HepG2 (cell line): ENCODE results near the gene HTR1E. TPM values are rescaled to one million over a fixed set of nuclear protein-coding genes. Genes with fewer than 3 reads are reported as not detected.

Experiments
- ATAC-seq: fragments of 200-7000 bp; cut with Tn5 transposase; 3 replicates; pipeline ENCODE4 v1.9.1; 2020; ENCODE audit warnings: mild to moderate bottlenecking, moderate library complexity
- BruUV-seq: library from RNA; stranded (reverse); fragments of 400-500 nt; replicated peaks from 2 replicates; lab custom pipeline; 2021; lab: Mats Ljungman, UMichigan
- CTCF ChIA-PET: fragments of 300-600 bp; formaldehyde crosslinking; extraction: SDS; loops from one replicate; lab custom pipeline; 2021; ENCODE audit warnings: low total read pairs, inconsistent platforms, low intra/inter-chr PET ratio; lab: Yijun Ruan, JAX
- POLR2A ChIA-PET: fragments of 350-600 bp; sonication (Branson Sonifier 250); formaldehyde crosslinking; loops from one replicate; lab custom pipeline; 2020; ENCODE audit warnings: antibody characterized with exemption, inconsistent platforms; lab: Yijun Ruan, JAX
- DNase-seq: peaks from one replicate; pipeline ENCODE4 v3.0.0-alpha.2; 2015; ENCODE audit warnings: low spot score
- FAIRE-seq: peaks from 3 replicates; lab custom pipeline; 2011; peaks lifted over from hg19 to GRCh38; lab: Jason Lieb, UNC
- H2AFZ ChIP-seq: one replicate; pipeline ENCODE4 v1.6.1; 2011; ENCODE audit warnings: low read length, inconsistent platforms
- H3K27ac ChIP-seq: fragments of 300-600 bp; 3 replicates; pipeline ENCODE4 v1.8.0; 2011; ENCODE audit warnings: mixed run types, mild to moderate bottlenecking, mixed read lengths, low read length, inconsistent platforms; ENCODE audit not compliant: insufficient read depth; ENCODE audit errors: extremely low read length
- H3K27me3 ChIP-seq, 2 experiments: fragments of 200-600 bp in 1 of 2; 2 replicates in 1 of 2; 3 replicates in 1 of 2; pipeline versions ENCODE4 v1.6.0 to v1.8.0; 2011; ENCODE audit warnings: low read length in 2 of 2, mild to moderate bottlenecking in 2 of 2, moderate library complexity in 2 of 2, inconsistent platforms in 1 of 2; ENCODE audit not compliant: insufficient read depth in 2 of 2, control insufficient read depth in 1 of 2
- H3K36me3 ChIP-seq, 2 experiments: fragments of 200-600 bp in 1 of 2; replicated peaks in 1 of 2; 2 replicates in 1 of 2; 3 replicates in 1 of 2; pipeline versions ENCODE4 v1.5.1 to v1.8.0; 2011; ENCODE audit warnings: low read length in 2 of 2, inconsistent platforms in 1 of 2; ENCODE audit not compliant: insufficient read depth in 2 of 2, control insufficient read depth in 1 of 2
- H3K4me1 ChIP-seq: 2 replicates; pipeline ENCODE4 v1.5.1; 2012; ENCODE audit warnings: low read length, inconsistent platforms; ENCODE audit not compliant: insufficient read depth
- H3K4me2 ChIP-seq: 2 replicates; pipeline ENCODE4 v1.6.0; 2011; ENCODE audit warnings: low read depth, low read length, inconsistent platforms
- H3K4me3 ChIP-seq, 3 experiments: fragments of 200-600 bp in 1 of 3; sonication (generic), shearing (Covaris generic) in 1 of 3; replicated peaks in 1 of 3; 2 replicates each; pipeline ENCODE4 v1.5.1; 2011 to 2016; ENCODE audit warnings: low read length in 3 of 3, inconsistent platforms in 2 of 3, low read depth in 2 of 3, mild to moderate bottlenecking in 2 of 3, control low read depth in 1 of 3, mixed read lengths in 1 of 3; ENCODE audit not compliant: insufficient read depth in 1 of 3
- H3K79me2 ChIP-seq: one replicate; pipeline ENCODE4 v1.6.1; 2011; ENCODE audit warnings: low read length, inconsistent platforms; ENCODE audit not compliant: insufficient read depth
- H3K9ac ChIP-seq: 2 replicates; pipeline ENCODE4 v1.6.0; 2011; ENCODE audit warnings: mild to moderate bottlenecking, low read depth, low read length, inconsistent platforms; ENCODE audit not compliant: insufficient read depth
- H3K9me3 ChIP-seq: 2 replicates; pipeline ENCODE4 v1.5.1; 2012; ENCODE audit warnings: mild to moderate bottlenecking, low read length
- H4K20me1 ChIP-seq: 2 replicates; pipeline ENCODE4 v1.6.0; 2011; ENCODE audit warnings: inconsistent platforms, mild to moderate bottlenecking, low read length, moderate library complexity; ENCODE audit not compliant: insufficient read depth
- CEBPB ChIP-seq: IDR thresholded peaks from 2 replicates; pipeline ENCODE4 v1.6.1; 2011; ENCODE audit warnings: low read depth, low read length, improper control_type of control experiment, borderline replicate concordance
- DNMT1 ChIP-seq: sonication (generic); formaldehyde crosslinking; IDR thresholded peaks from 2 replicates; pipeline ENCODE4 v1.5.1; 2020; ENCODE audit warnings: mild to moderate bottlenecking, missing genetic modification reagents
- E2F5 ChIP-seq: sonication (generic); formaldehyde crosslinking; conservative IDR thresholded peaks from 2 replicates; pipeline ENCODE4 v1.4.0; 2020; ENCODE audit warnings: missing genetic modification reagents
- IKZF1 ChIP-seq: fragments of 450-650 bp; IDR thresholded peaks from 2 replicates; pipeline ENCODE4 v1.7.1; 2016
- ISX ChIP-seq: sonication (generic); formaldehyde crosslinking; conservative IDR thresholded peaks from 2 replicates; pipeline ENCODE4 v1.5.0; 2020; ENCODE audit warnings: missing genetic modification reagents
- KIAA2018 ChIP-seq: sonication (generic); formaldehyde crosslinking; IDR thresholded peaks from 2 replicates; pipeline ENCODE4 v1.5.0; 2020; ENCODE audit warnings: mild to moderate bottlenecking, missing genetic modification reagents, borderline replicate concordance
- KMT2B ChIP-seq: IDR thresholded peaks from 2 replicates; pipeline ENCODE4 v1.6.1; 2016; ENCODE audit warnings: missing genetic modification reagents, missing compliant biosample characterization
- MIER2 ChIP-seq: IDR thresholded peaks from 2 replicates; pipeline ENCODE4 v1.6.1; 2016; ENCODE audit warnings: missing biosample characterization, missing genetic modification reagents
- ONECUT2 ChIP-seq: sonication (generic); formaldehyde crosslinking; IDR thresholded peaks from 2 replicates; pipeline ENCODE4 v1.4.0; 2020; ENCODE audit warnings: missing genetic modification reagents
- POLR2AphosphoS2 ChIP-seq: IDR thresholded peaks from 2 replicates; pipeline ENCODE4 v1.6.1; 2011; ENCODE audit warnings: low read depth, low read length, improper control_type of control experiment
- SIX1 ChIP-seq: sonication (generic); formaldehyde crosslinking; IDR thresholded peaks from 2 replicates; pipeline ENCODE4 v1.4.0; 2020; ENCODE audit warnings: missing genetic modification reagents, borderline replicate concordance
- SIX4 ChIP-seq: sonication (generic); formaldehyde crosslinking; IDR thresholded peaks from 2 replicates; pipeline ENCODE4 v1.4.0; 2020; ENCODE audit warnings: missing genetic modification reagents
- SMARCC2 ChIP-seq: fragments of 450-650 bp; IDR thresholded peaks from 2 replicates; pipeline ENCODE4 v1.6.1; 2017; ENCODE audit warnings: antibody characterized with exemption, mild to moderate bottlenecking
- SOX6 ChIP-seq, 2 experiments: fragments of 450-650 bp in 1 of 2; sonication (generic) in 1 of 2; formaldehyde crosslinking in 1 of 2; IDR thresholded peaks; 2 replicates each; pipeline versions ENCODE4 v1.4.0 to v1.6.1; 2017 to 2020; ENCODE audit warnings: antibody characterized with exemption in 1 of 2, mild to moderate bottlenecking in 1 of 2, missing genetic modification reagents in 1 of 2
- XRCC5 ChIP-seq: fragments of 200-400 bp; formaldehyde crosslinking; optimal IDR thresholded peaks from 2 replicates; pipeline ENCODE3; 2017; ENCODE audit warnings: mild to moderate bottlenecking, low read length
- ZFX ChIP-seq: sonication (generic); formaldehyde crosslinking; IDR thresholded peaks from 2 replicates; pipeline ENCODE4 v1.4.0; 2020; ENCODE audit warnings: mild to moderate bottlenecking, low read depth, missing genetic modification reagents, moderate library complexity
- ZNF256 ChIP-seq: sonication (generic); formaldehyde crosslinking; conservative IDR thresholded peaks from 2 replicates; pipeline ENCODE4 v1.4.0; 2020; ENCODE audit warnings: missing genetic modification reagents
- ZSCAN22 ChIP-seq: sonication (generic); formaldehyde crosslinking; IDR thresholded peaks from 2 replicates; pipeline ENCODE4 v1.4.0; 2020; ENCODE audit warnings: mild to moderate bottlenecking, missing genetic modification reagents
- WGBS: methylation state at CpG from one replicate; pipeline ENCODE4 v1.1.6; 2017; ENCODE audit warnings: low lambda C conversion rate; 5-methylcytosine and 5-hydroxymethylcytosine counted together
- in situ Hi-C: cut with HindIII; loops from 2 replicates; pipeline ENCODE4 v1.10.0; 2017; ENCODE audit warnings: low pct_unique_long_range_greater_than_20kb; ENCODE audit not compliant: extremely low pct_ligation_motif_present
- intact Hi-C: fragments of 100-400 bp; cut with micrococcal nuclease; formaldehyde crosslinking; loops from one replicate; pipeline ENCODE4 v1.10.0; 2022; ENCODE audit not compliant: unreplicated experiment
- polyA plus RNA-seq, 8 experiments: library from polyadenylated mRNA; depleted of rRNA in 3 of 8; stranded (reverse) in 7 of 8; unstranded in 1 of 8; fragments of >200 nt; fragmentation: Illumina TruSeq in 4 of 8; extraction: Trizol in 4 of 8; gene quantifications; 2 replicates each; pipeline versions ENCODE4 v1.2.1 to v1.2.3, GENCODE V29; 2011 to 2016; ENCODE audit warnings: low read depth in 4 of 8, missing spikeins in 1 of 8, mixed read lengths in 1 of 8; ENCODE audit not compliant: insufficient read depth in 1 of 8
- total RNA-seq, 5 experiments: library from RNA; depleted of rRNA; stranded (reverse); fragments of >200 nt; fragmentation: Illumina TruSeq; extraction: Trizol; gene quantifications; 2 replicates each; pipeline ENCODE4 v1.2.3, GENCODE V29; 2016; ENCODE audit warnings: low read depth in 1 of 5

The HTR1E gene
- total and polyA plus RNA-seq, 2 of the 13 experiments (the other 11 are each of a cell fraction or from before 2014, with no cell fraction given), result not detected

GRCh38 chr6:86952991-86953390 lies 15.7 kb downstream of the HTR1E start:
- Histone ChIP-seq H3K4me1 (no peaks in the 10 kb centered on the region), H3K27ac (no peak overlapping the region), H3K9me3 (no peaks in the 10 kb centered on the region), H4K20me1 (no peaks in the 10 kb centered on the region), H3K4me3 (no peak overlapping the region), H3K27me3 (no peaks in the 10 kb centered on the region), H3K36me3 (no peaks in the 10 kb centered on the region), H3K4me2 (no peak overlapping the region), H2AFZ (no peak overlapping the region), H3K9ac (no peak overlapping the region), H3K79me2 (no peaks in the 10 kb centered on the region)
- 3% methylated on average over 1 of the region's 1 CpG for WGBS
- no peak for TF ChIP-seq CEBPB
- no peak for TF ChIP-seq ISX (CRISPR knock-in tag)
- TF ChIP-seq POLR2AphosphoS2, result no peak
- no peak for TF ChIP-seq ZFX (CRISPR knock-in tag)
- TF ChIP-seq SOX6 (IDR thresholded peaks at IDR 0.05), result no peak
- no peak for TF ChIP-seq SOX6 (CRISPR knock-in tag; IDR thresholded peaks at IDR 0.05)
- TF ChIP-seq E2F5 (CRISPR knock-in tag), result no peak
- no peak for TF ChIP-seq SIX4 (CRISPR knock-in tag)
- no peak for TF ChIP-seq KIAA2018 (CRISPR knock-in tag)
- no peak for TF ChIP-seq MIER2 (CRISPR knock-in tag)
- no peak for TF ChIP-seq SMARCC2
- no peak for TF ChIP-seq ZSCAN22 (CRISPR knock-in tag)
- no peak for TF ChIP-seq IKZF1
- TF ChIP-seq XRCC5, result no peak
- TF ChIP-seq SIX1 (CRISPR knock-in tag), result no peak
- TF ChIP-seq KMT2B (CRISPR knock-in tag), result no peak
- no peak for TF ChIP-seq ZNF256
- no peak for TF ChIP-seq DNMT1 (CRISPR knock-in tag)
- no peak for TF ChIP-seq ONECUT2 (CRISPR knock-in tag)
- ChIA-PET POLR2A (no interaction called here), CTCF (no interaction called here)
- DNase-seq (no peak), FAIRE-seq (no peak), ATAC-seq (no peak)
- in situ Hi-C loops, result no loop called here
- BruUV-seq, result no TSS peak
- intact Hi-C loops, result no loop called here
